Activated CD4-positive, alpha-beta T cell treated with anti-CD3 and anti-CD28 coated beads for 36 hours (primary cell): Measurements from ENCODE around the gene C1GALT1C1L. TPM values are rescaled to one million over a fixed set of nuclear protein-coding genes. Genes with fewer than 3 reads are reported as not detected.
"Not testable (repeated sequence)": the region's sequence is repeated elsewhere in the genome, so short reads cannot be mapped to it uniquely, and the experiment has no call there.

Source experiments
- ATAC-seq: fragments of 200-7000 bp; cut with Tn5 transposase; one replicate; pipeline ENCODE4 v1.10.0; 2021; ENCODE audit warnings: mild to moderate bottlenecking, moderate library complexity
- CTCF ChIA-PET: fragments of 350-600 bp; sonication (Branson Sonifier 250); formaldehyde crosslinking; loops from one replicate; lab custom pipeline; 2021; ENCODE audit warnings: antibody characterized with exemption; lab: Charles Lee
- POLR2A ChIA-PET: fragments of 350-600 bp; sonication (Branson Sonifier 250); formaldehyde crosslinking; loops from one replicate; lab custom pipeline; 2021; ENCODE audit warnings: antibody characterized with exemption, inconsistent platforms; lab: Charles Lee
- DNase-seq: peaks from one replicate; pipeline ENCODE4 v3.0.0-alpha.2; 2020
- H3K27ac Mint-ChIP-seq: one replicate; pipeline ENCODE4 v1.8.0; 2021; ENCODE audit warnings: mixed read lengths
- H3K27me3 Mint-ChIP-seq: one replicate; pipeline ENCODE4 v1.8.0; 2021; ENCODE audit warnings: mixed read lengths
- H3K36me3 Mint-ChIP-seq: one replicate; pipeline ENCODE4 v1.8.0; 2021; ENCODE audit warnings: low read depth, mixed read lengths
- H3K4me1 Mint-ChIP-seq: one replicate; pipeline ENCODE4 v1.8.0; 2021; ENCODE audit warnings: mixed read lengths
- H3K4me3 Mint-ChIP-seq: one replicate; pipeline ENCODE4 v1.8.0; 2021; ENCODE audit warnings: mild to moderate bottlenecking, moderate library complexity, mixed read lengths
- H3K9me3 Mint-ChIP-seq: one replicate; pipeline ENCODE4 v1.8.0; 2021; ENCODE audit warnings: low read depth, mixed read lengths
- intact Hi-C, 2 experiments: fragments of 100-400 bp; cut with DNase I in 1 of 2; cut with micrococcal nuclease in 1 of 2; formaldehyde crosslinking; loops; one replicate each; pipeline versions ENCODE4 v1.14.2 to v1.15.1; 2022 to 2024; cut with DNase I, micrococcal nuclease
- total RNA-seq, 2 experiments: library from RNA; stranded (reverse); gene quantifications; one replicate each; pipeline ENCODE4 v1.2.3, GENCODE V29; 2021

The C1GALT1C1L gene
- total RNA-seq, 2 experiments from 2014 or later: not detected

GRCh38 chr2:43707255-43708015, 31.2 kb upstream of the C1GALT1C1L start:
- intact Hi-C loops: no loop called here
- Mint-ChIP-seq H3K4me3 (no peak overlapping the region), H3K9me3 (no peaks in the 10 kb centered on the region), H3K27me3 (peaks cover 17% of the 10 kb centered on the region), H3K36me3 (no peaks in the 10 kb centered on the region), H3K4me1 (no peaks in the 10 kb centered on the region), H3K27ac (no peak overlapping the region)
- DNase-seq (no peak), ATAC-seq (no peak)
- CTCF ChIA-PET: no interaction called here
- POLR2A ChIA-PET: no interaction called here

GRCh38 chr2:43701111-43701510, 24.9 kb upstream of the C1GALT1C1L start:
- H3K36me3 Mint-ChIP-seq: no peaks in the 10 kb centered on the region
- no peaks in the 10 kb centered on the region for H3K4me1 Mint-ChIP-seq
- H3K4me3 Mint-ChIP-seq: no peak overlapping the region
- intact Hi-C loops: no loop called here
- ATAC-seq (no peak), DNase-seq (no peak)
- POLR2A ChIA-PET: no interaction called here
- CTCF ChIA-PET: interaction anchor here (0.6 to 0.7 kb wide), 4 partner anchors 9 to 131 kb away, joined by 3 to 4 read pairs (median 3); no protein-coding TSS in a partner anchor
- no peaks in the 10 kb centered on the region for H3K9me3 Mint-ChIP-seq
- peaks cover 7% of the 10 kb centered on the region for H3K27me3 Mint-ChIP-seq
- no peak overlapping the region for H3K27ac Mint-ChIP-seq

GRCh38 chr2:43699761-43700160, 23.5 kb upstream of the C1GALT1C1L start:
- Mint-ChIP-seq H3K27me3 (peaks cover 7% of the 10 kb centered on the region), H3K4me1 (no peaks in the 10 kb centered on the region), H3K36me3 (no peaks in the 10 kb centered on the region), H3K4me3 (no peak overlapping the region), H3K9me3 (no peaks in the 10 kb centered on the region), H3K27ac (no peak overlapping the region)
- ATAC-seq (no peak), DNase-seq (no peak)
- intact Hi-C loops: no loop called here
- CTCF ChIA-PET: interaction anchor here (0.8 kb wide), 2 partner anchors 10 to 250 kb away, joined by 3 read pairs; no protein-coding TSS in a partner anchor
- POLR2A ChIA-PET: no interaction called here

- H3K4me1 Mint-ChIP-seq, ATAC-seq, H3K36me3 Mint-ChIP-seq, H3K4me3 Mint-ChIP-seq, DNase-seq, H3K9me3 Mint-ChIP-seq, H3K27ac Mint-ChIP-seq, intact Hi-C loops, POLR2A ChIA-PET, H3K27me3 Mint-ChIP-seq: not testable (repeated sequence)
- CTCF ChIA-PET: interaction anchor here (0.6 to 0.7 kb wide), 2 partner anchors 125 to 1425 kb away, joined by 5 read pairs; no protein-coding TSS in a partner anchor
Measured at GRCh38 chr2:43698140-43698539, 21.9 kb upstream of the C1GALT1C1L start.

GRCh38 chr2:43692428-43692994, 16.3 kb upstream of the C1GALT1C1L start:
- CTCF ChIA-PET: no interaction called here
- ATAC-seq (no peak), DNase-seq (no peak)
- H3K36me3 Mint-ChIP-seq: no peaks in the 10 kb centered on the region
- H3K27ac Mint-ChIP-seq: no peak overlapping the region
- H3K27me3 Mint-ChIP-seq: peaks cover 2% of the 10 kb centered on the region
- no peak overlapping the region for H3K4me3 Mint-ChIP-seq
- H3K4me1 Mint-ChIP-seq: no peaks in the 10 kb centered on the region
- POLR2A ChIA-PET: no interaction called here
- intact Hi-C loops: no loop called here
- no peaks in the 10 kb centered on the region for H3K9me3 Mint-ChIP-seq

- POLR2A ChIA-PET: no interaction called here
- H3K9me3 Mint-ChIP-seq: no peaks in the 10 kb centered on the region
- DNase-seq (no peak), ATAC-seq (no peak)
- peaks cover 2% of the 10 kb centered on the region for H3K4me1 Mint-ChIP-seq
- no peak overlapping the region for H3K27ac Mint-ChIP-seq
- CTCF ChIA-PET: no interaction called here
- no peak overlapping the region for H3K4me3 Mint-ChIP-seq
- H3K36me3 Mint-ChIP-seq: no peaks in the 10 kb centered on the region
- peaks cover 2% of the 10 kb centered on the region for H3K27me3 Mint-ChIP-seq
- intact Hi-C loops: no loop called here
Measured at GRCh38 chr2:43689999-43690398, 13.8 kb upstream of the C1GALT1C1L start.

GRCh38 chr2:43685357-43685756, 9.1 kb upstream of the C1GALT1C1L start:
- Mint-ChIP-seq H3K4me1 (peaks cover 2% of the 10 kb centered on the region), H3K36me3 (no peaks in the 10 kb centered on the region), H3K9me3 (no peaks in the 10 kb centered on the region), H3K27ac (no peak overlapping the region), H3K4me3 (no peak overlapping the region), H3K27me3 (peaks cover 7% of the 10 kb centered on the region)
- CTCF ChIA-PET: interaction anchor here (0.6 kb wide), 1 partner anchor 671 kb away, joined by 3 read pairs; no protein-coding TSS in a partner anchor
- DNase-seq (no peak), ATAC-seq (no peak)
- POLR2A ChIA-PET: interaction anchor here (0.6 kb wide), 1 partner anchor 101 kb away, joined by 5 read pairs; no protein-coding TSS in a partner anchor
- intact Hi-C loops: no loop called here

- POLR2A ChIA-PET, intact Hi-C loops, ATAC-seq, CTCF ChIA-PET, H3K36me3 Mint-ChIP-seq, H3K4me3 Mint-ChIP-seq, H3K27ac Mint-ChIP-seq, H3K4me1 Mint-ChIP-seq, H3K9me3 Mint-ChIP-seq, DNase-seq: not testable (repeated sequence)
- H3K27me3 Mint-ChIP-seq: peaks cover 22% of the 10 kb centered on the region
Measured at GRCh38 chr2:43677783-43678182, 1.6 kb upstream of the C1GALT1C1L start.

GRCh38 chr2:43675646-43676321, 445 bp downstream of the C1GALT1C1L start:
- Mint-ChIP-seq H3K4me3 (peak overlapping the region; percentile 26), H3K27ac (no peak overlapping the region), H3K4me1 (peaks cover 2% of the 10 kb centered on the region), H3K9me3 (peaks cover 5% of the 10 kb centered on the region), H3K36me3 (peaks cover 2% of the 10 kb centered on the region), H3K27me3 (peaks cover 24% of the 10 kb centered on the region)
- CTCF ChIA-PET: no interaction called here
- POLR2A ChIA-PET: interaction anchor here (0.6 kb wide), 1 partner anchor 320 kb away, joined by 3 read pairs; no protein-coding TSS in a partner anchor
- no peak for DNase-seq
- intact Hi-C loops: no loop called here
- ATAC-seq: no peak

GRCh38 chr2:43657241-43657640, 19.0 kb downstream of the C1GALT1C1L start:
- intact Hi-C loops: no loop called here
- no peaks in the 10 kb centered on the region for H3K9me3 Mint-ChIP-seq
- no peaks in the 10 kb centered on the region for H3K4me1 Mint-ChIP-seq
- no peak for ATAC-seq
- H3K4me3 Mint-ChIP-seq: no peak overlapping the region
- DNase-seq: no peak
- no peak overlapping the region for H3K27ac Mint-ChIP-seq
- H3K36me3 Mint-ChIP-seq: no peaks in the 10 kb centered on the region
- CTCF ChIA-PET: interaction anchor here (0.7 to 1.2 kb wide), 2 partner anchors 10 to 237 kb away, joined by 3 read pairs; no protein-coding TSS in a partner anchor
- peaks cover 10% of the 10 kb centered on the region for H3K27me3 Mint-ChIP-seq
- POLR2A ChIA-PET: no interaction called here

- ChIA-PET POLR2A (no interaction called here), CTCF (no interaction called here)
- ATAC-seq (no peak), DNase-seq (no peak)
- Mint-ChIP-seq H3K36me3 (no peaks in the 10 kb centered on the region), H3K27me3 (peaks cover 10% of the 10 kb centered on the region), H3K4me1 (no peaks in the 10 kb centered on the region), H3K27ac (no peak overlapping the region), H3K9me3 (no peaks in the 10 kb centered on the region), H3K4me3 (no peak overlapping the region)
- intact Hi-C loops: no loop called here
Measured at GRCh38 chr2:43653506-43653905, 22.7 kb downstream of the C1GALT1C1L start.
